Measurements from ENCODE around the gene NUP93. TPM values are rescaled to one million over a fixed set of nuclear protein-coding genes. Genes with fewer than 3 reads are reported as not detected.

NUP93 gene
- total RNA-seq, 1 experiment from 2014 or later, result 165 TPM

- WGBS (ENCODE audit: extremely low coverage, insufficient read length, low lambda C conversion rate), result no CpG with 5 or more reads among the region's 4 CpGs
- Histone ChIP-seq H3K79me2 (ENCODE audit: insufficient read depth, low read length) (no peaks in the 10 kb centered on the region), H2BK20ac (ENCODE audit: low read depth, low read length, poor library complexity, severe bottlenecking) (no peak overlapping the region), H3K9ac (ENCODE audit: extremely low read depth, insufficient read length, low read length) (no peak overlapping the region), H3K23ac (ENCODE audit: insufficient read length, low read depth, low read length) (no peak overlapping the region), H4K8ac (replicated peaks; ENCODE audit: insufficient read length, low read depth, low read length) (no peak overlapping the region), H3K27me3 (ENCODE audit: insufficient read depth, low read length) (no peaks in the 10 kb centered on the region), H2BK12ac (ENCODE audit: insufficient read length, low read depth, low read length) (no peak overlapping the region), H3K4ac (ENCODE audit: low read depth, low read length) (no peak overlapping the region), H3K23me2 (ENCODE audit: insufficient read length, low read depth, low read length, poor library complexity, severe bottlenecking) (no peaks in the 10 kb centered on the region), H2AFZ (ENCODE audit: low read length) (no peak overlapping the region), H3K18ac (ENCODE audit: insufficient read length, low read depth, low read length) (no peak overlapping the region), H2BK15ac (ENCODE audit: low read depth, low read length) (no peak overlapping the region), H3T11ph (ENCODE audit: low read length) (no peak overlapping the region), H2BK120ac (ENCODE audit: low read depth, low read length, poor library complexity, severe bottlenecking) (no peak overlapping the region), H3K14ac (ENCODE audit: insufficient read depth, low read length) (no peak overlapping the region), H4K5ac (ENCODE audit: insufficient read length, low read depth, low read length) (no peak overlapping the region), H3K79me1 (ENCODE audit: insufficient read depth, low read depth, low read length, poor library complexity, severe bottlenecking) (no peaks in the 10 kb centered on the region), H2BK5ac (ENCODE audit: insufficient read length, low read length) (no peak overlapping the region), H4K91ac (ENCODE audit: insufficient read length, low read depth, low read length) (no peak overlapping the region), H3K56ac (ENCODE audit: insufficient read length, low read depth, low read length) (no peak overlapping the region), H3K9me3 (ENCODE audit: control insufficient read depth, low read depth, low read length) (no peaks in the 10 kb centered on the region), H2AK5ac (ENCODE audit: insufficient read length, low read length) (no peak overlapping the region), H3K27ac (ENCODE audit: insufficient read length, low read depth, low read length) (no peak overlapping the region), H4K20me1 (ENCODE audit: control insufficient read depth, insufficient read depth, insufficient read length) (no peaks in the 10 kb centered on the region), H3K4me1 (ENCODE audit: insufficient read depth, low read length) (0 out of 2 replicates have a peak, but pooled peaks cover 2% of the 10 kb centered on the region), H3K4me2 (ENCODE audit: insufficient read depth, insufficient read length, low read length) (no peak overlapping the region)
- peaks cover 11 to 12% of the 10 kb centered on the region in 2 experiments for H3K4me1 Mint-ChIP-seq
- no peak for TF ChIP-seq CTCF (conservative IDR thresholded peaks at IDR 0.05)
- H3K9me3 Mint-ChIP-seq, result no peaks in the 10 kb centered on the region
- H3K36me3 Mint-ChIP-seq (ENCODE audit: insufficient read depth in 1 of 3, low read depth in 3 of 3), result no peaks in the 10 kb centered on the region
- no peaks in the 10 kb centered on the region; the same call in 1 of the 2 replicates for H3K27me3 Mint-ChIP-seq (ENCODE audit: low read depth)
- no peak for DNase-seq
- no peak overlapping the region for H3K4me3 Mint-ChIP-seq
- H3K27ac Mint-ChIP-seq, result no peak overlapping the region
Measured at GRCh38 chr16:56855946-56856345, 126.0 kb downstream of the NUP93 start.

Data from H9 (cell line).